Naive thymus-derived CD4-positive, alpha-beta T cell (primary cell): ENCODE measurements around the gene ZBTB20. TPM values are rescaled to one million over a fixed set of nuclear protein-coding genes. Genes with fewer than 3 reads are reported as not detected.
A peak's percentile ranks its signal among the peaks of the same experiment; 100 is the strongest.

Experiments
- ATAC-seq: fragments of 150-1000 bp; cut with Tn5 transposase; 2 replicates; pipeline ENCODE4 v1.10.0; 2021; ENCODE audit warnings: mild to moderate bottlenecking, moderate library complexity
- CTCF ChIA-PET: fragments of 350-600 bp; sonication (Branson Sonifier 250); formaldehyde crosslinking; loops from one replicate; lab custom pipeline; 2021; ENCODE audit warnings: antibody characterized with exemption; lab: Charles Lee
- POLR2A ChIA-PET: fragments of 350-600 bp; sonication (Branson Sonifier 250); formaldehyde crosslinking; loops from one replicate; lab custom pipeline; 2021; ENCODE audit warnings: antibody characterized with exemption, inconsistent platforms; lab: Charles Lee
- DNase-seq, 9 donors: peaks; one replicate each; pipeline versions ENCODE4 v3.0.0 to v3.0.0-alpha.2; 2020 to 2022; ENCODE audit warnings: mixed read lengths in 1 of 9
- H3K27ac ChIP-seq: one replicate; pipeline ENCODE4 v1.7.0; 2013; ENCODE audit warnings: mild to moderate bottlenecking, low read depth, low read length, moderate library complexity
- H3K27me3 ChIP-seq, 2 donors: one replicate each; pipeline ENCODE4 v1.7.0; 2013; ENCODE audit warnings: low read length in 2 of 2, mild to moderate bottlenecking in 2 of 2, moderate library complexity in 2 of 2; ENCODE audit not compliant: control insufficient read depth in 2 of 2, insufficient read depth in 2 of 2
- H3K36me3 ChIP-seq, 3 experiments: 1 replicate in 2 of 3; 2 replicates in 1 of 3; pipeline ENCODE4 v1.7.0; 2013; ENCODE audit warnings: low read length in 3 of 3, mild to moderate bottlenecking in 3 of 3, moderate library complexity in 1 of 3; ENCODE audit not compliant: insufficient read depth in 3 of 3, control insufficient read depth in 2 of 3
- H3K4me1 ChIP-seq, 2 donors: one replicate each; pipeline ENCODE4 v1.7.0; 2013; ENCODE audit warnings: low read length in 2 of 2, mild to moderate bottlenecking in 2 of 2, moderate library complexity in 1 of 2; ENCODE audit not compliant: control insufficient read depth in 2 of 2, insufficient read depth in 2 of 2
- H3K4me3 ChIP-seq: 2 replicates; pipeline ENCODE4 v1.7.0; 2013; ENCODE audit warnings: mild to moderate bottlenecking, low read length
- H3K9me3 ChIP-seq, 3 experiments: 1 replicate in 2 of 3; 2 replicates in 1 of 3; pipeline ENCODE4 v1.7.0; 2013; ENCODE audit warnings: low read length in 3 of 3; ENCODE audit not compliant: control insufficient read depth in 2 of 3
- H3K27ac Mint-ChIP-seq, 9 donors: one replicate each; pipeline ENCODE4 v1.8.0; 2020 to 2022; ENCODE audit warnings: mixed read lengths in 9 of 9, mild to moderate bottlenecking in 8 of 9, moderate library complexity in 5 of 9, inconsistent platforms in 2 of 9
- H3K27me3 Mint-ChIP-seq, 5 donors: one replicate each; pipeline ENCODE4 v1.8.0; 2021 to 2022; ENCODE audit warnings: mixed read lengths in 5 of 5, mild to moderate bottlenecking in 1 of 5
- H3K36me3 Mint-ChIP-seq, 5 donors: one replicate each; pipeline ENCODE4 v1.8.0; 2020 to 2022; ENCODE audit warnings: mixed read lengths in 5 of 5, mild to moderate bottlenecking in 3 of 5, inconsistent platforms in 1 of 5
- H3K4me1 Mint-ChIP-seq, 7 donors: one replicate each; pipeline ENCODE4 v1.8.0; 2020 to 2022; ENCODE audit warnings: mixed read lengths in 7 of 7, mild to moderate bottlenecking in 3 of 7, inconsistent platforms in 1 of 7
- H3K4me3 Mint-ChIP-seq, 10 donors: one replicate each; pipeline ENCODE4 v1.8.0; 2020 to 2022; ENCODE audit warnings: mild to moderate bottlenecking in 10 of 10, mixed read lengths in 10 of 10, moderate library complexity in 6 of 10, inconsistent platforms in 2 of 10
- H3K9me3 Mint-ChIP-seq, 11 donors: one replicate each; pipeline ENCODE4 v1.8.0; 2020 to 2022; ENCODE audit warnings: mixed read lengths in 11 of 11, mild to moderate bottlenecking in 4 of 11, inconsistent platforms in 1 of 11, moderate library complexity in 1 of 11
- intact Hi-C, 2 donors: fragments of 100-400 bp; cut with micrococcal nuclease; formaldehyde crosslinking; loops; one replicate each; pipeline ENCODE4 v1.15.1; 2023
- polyA plus RNA-seq, 2 donors: library from polyadenylated mRNA; unstranded; fragments of 300-500 nt; fragmentation: Illumina TruSeq; gene quantifications; one replicate each; pipeline ENCODE4 v1.2.3, GENCODE V29; 2021
- total RNA-seq, 6 experiments: library from RNA in 5 of 6; stranded (reverse) in 5 of 6; gene quantifications; 1 replicate in 5 of 6; 2 replicates in 1 of 6; pipeline ENCODE4 v1.2.3 and lab custom pipeline; 2021 to 2026

The ZBTB20 gene
- total and polyA plus RNA-seq, 7 experiments from 2014 or later: 14.9 to 69.5 (median 59.2) TPM

DNA sequence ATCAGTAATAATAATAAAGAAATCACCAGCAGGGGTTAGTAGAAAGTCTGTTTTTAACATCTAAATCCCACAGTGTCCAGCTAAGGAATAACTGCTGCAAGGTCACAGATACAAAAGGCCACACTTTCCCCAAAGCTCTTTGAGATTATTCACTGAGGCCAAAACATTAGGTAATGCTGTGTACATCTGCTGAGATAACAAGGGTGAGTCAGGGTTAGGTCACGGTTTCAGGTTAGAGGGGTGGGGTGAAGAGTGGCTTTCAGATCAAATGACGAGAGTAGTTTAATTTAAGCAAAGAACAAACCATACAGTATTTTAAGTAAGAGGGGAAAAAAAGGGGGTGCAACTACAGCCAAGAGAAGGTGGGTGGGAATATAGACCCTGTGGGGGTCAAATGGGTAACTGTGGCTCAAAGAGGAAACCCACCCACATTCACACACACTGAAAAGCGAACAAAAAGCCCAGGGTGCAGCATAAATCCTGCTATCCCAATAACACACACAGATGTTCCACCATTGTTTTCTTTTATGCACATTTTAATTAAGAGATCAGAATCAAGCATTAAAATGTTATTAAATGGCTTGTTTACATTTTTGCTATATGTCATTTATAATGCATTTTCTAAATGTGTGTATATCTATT lies 440.4 kb downstream of the ZBTB20 start:
- POLR2A ChIA-PET: no interaction called here
- no peak overlapping the region for H3K27ac ChIP-seq

DNA sequence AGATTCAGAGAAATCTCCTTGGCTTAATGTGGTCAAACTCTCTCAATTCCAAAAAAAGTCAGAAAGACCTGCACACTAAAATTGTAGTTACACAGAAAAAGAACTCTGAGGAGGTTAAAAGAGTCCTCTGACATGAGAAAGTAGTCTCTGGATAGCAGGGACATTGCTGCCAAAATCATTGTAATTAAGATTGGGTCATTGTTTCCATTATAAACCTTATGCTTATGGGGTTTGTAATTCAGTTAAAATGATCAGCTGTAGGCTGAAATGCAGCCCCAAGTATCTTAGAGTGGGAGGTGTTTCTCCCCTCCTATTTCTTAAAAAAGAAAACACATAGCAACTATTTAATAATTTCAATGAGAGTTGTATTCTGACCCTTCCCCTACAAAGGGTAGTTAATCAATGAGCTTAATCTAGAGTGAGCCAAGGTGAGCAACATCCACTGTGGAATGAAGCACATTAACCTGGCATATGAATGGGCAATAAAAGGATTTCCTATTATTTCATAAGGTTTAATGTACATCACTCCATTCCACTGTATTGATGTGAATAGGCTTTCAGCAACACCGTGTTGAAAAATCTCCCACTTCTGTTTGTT lies 446.4 kb downstream of the ZBTB20 start:
- H3K4me1 Mint-ChIP-seq: peaks cover 0 to 33% (median 13%) of the 10 kb centered on the region in 7 donors
- Histone ChIP-seq H3K36me3 (no peaks in the 10 kb centered on the region), H3K4me1 (no peaks in the 10 kb centered on the region), H3K9me3 (no peaks in the 10 kb centered on the region), H3K27me3 (no peaks in the 10 kb centered on the region), H3K27ac (no peak overlapping the region), H3K4me3 (no peak overlapping the region)
- ChIA-PET POLR2A (interaction anchor here (0.7 kb wide), 1 partner anchor 106 kb away, joined by 3 read pairs; no protein-coding TSS in a partner anchor), CTCF (no interaction called here)
- intact Hi-C loops: no loop called here
- no peak overlapping the region for H3K27ac Mint-ChIP-seq
- peaks cover 0 to 42% (median 15%) of the 10 kb centered on the region in 5 donors for H3K36me3 Mint-ChIP-seq
- no peaks in the 10 kb centered on the region for H3K9me3 Mint-ChIP-seq
- DNase-seq: no peak
- no peak for ATAC-seq
- no peak overlapping the region for H3K4me3 Mint-ChIP-seq
- H3K27me3 Mint-ChIP-seq: no peaks in the 10 kb centered on the region

More for the DNA sequence above, 440.4 kb downstream of the ZBTB20 start:
- peak; percentile 42 for ATAC-seq
- H3K4me1 ChIP-seq: no peaks in the 10 kb centered on the region
- intact Hi-C loops: no loop called here
- DNase-seq: peak in 1 of 9 donors; percentile 21
- H3K27ac Mint-ChIP-seq: peak overlapping the region in 1 of 9 donors; percentile 2
- no peaks in the 10 kb centered on the region for H3K27me3 Mint-ChIP-seq
- H3K4me1 Mint-ChIP-seq: peaks cover 6 to 23% (median 12%) of the 10 kb centered on the region in 7 donors
- H3K4me3 Mint-ChIP-seq: no peak overlapping the region
- H3K36me3 ChIP-seq: no peaks in the 10 kb centered on the region
- H3K9me3 Mint-ChIP-seq: no peaks in the 10 kb centered on the region
- no peak overlapping the region for H3K4me3 ChIP-seq
- CTCF ChIA-PET: no interaction called here
- H3K36me3 Mint-ChIP-seq: peaks cover 0 to 52% (median 12%) of the 10 kb centered on the region in 5 donors
- no peaks in the 10 kb centered on the region for H3K9me3 ChIP-seq
- H3K27me3 ChIP-seq: no peaks in the 10 kb centered on the region

DNA sequence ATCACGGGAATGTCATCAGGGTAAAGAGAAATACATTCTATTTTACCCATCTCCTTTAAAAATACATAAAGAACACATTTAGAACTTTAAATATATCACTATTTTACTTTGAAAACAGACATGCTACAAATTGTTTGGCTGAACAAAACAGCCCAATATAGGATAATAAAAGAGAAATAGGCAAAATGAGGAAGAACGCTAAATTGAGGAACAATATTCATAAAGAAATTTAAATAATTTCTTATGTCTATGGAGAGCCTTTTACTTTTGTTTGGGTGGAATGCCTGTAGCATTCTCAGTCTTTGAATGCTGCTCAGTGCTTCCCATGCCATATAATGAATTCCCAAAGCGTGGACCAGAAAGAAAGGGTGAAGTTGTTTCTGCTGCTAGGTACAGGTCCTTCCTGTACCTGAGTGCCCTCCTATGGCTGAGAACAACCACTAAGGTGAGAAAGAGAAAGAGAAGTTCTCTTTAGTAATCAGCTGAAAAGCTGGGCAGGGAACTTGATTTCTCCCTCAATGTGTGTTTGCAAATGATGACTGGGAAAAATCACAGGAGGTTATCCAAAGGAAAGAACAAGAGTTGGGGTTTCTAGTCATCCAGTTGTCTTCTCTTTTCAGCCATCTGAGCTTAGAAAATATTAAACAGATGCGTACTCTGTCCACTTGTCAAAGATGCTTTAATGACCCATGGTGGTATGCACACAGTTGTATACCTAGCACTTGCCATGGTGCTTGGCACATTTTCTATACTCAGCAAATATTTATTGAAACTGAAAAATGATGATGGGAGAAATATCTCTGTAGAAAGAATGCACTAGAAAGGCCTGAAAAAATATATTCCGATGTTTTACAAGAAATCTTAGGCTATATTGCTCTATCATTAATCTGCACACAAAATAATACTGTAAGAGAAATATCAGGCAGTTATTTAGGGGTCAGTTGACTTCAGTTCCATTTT lies 448.7 kb downstream of the ZBTB20 start:
- H3K4me3 ChIP-seq: no peak overlapping the region
- ChIA-PET POLR2A (no interaction called here), CTCF (no interaction called here)
- no peak overlapping the region for H3K27ac ChIP-seq
- no peaks in the 10 kb centered on the region for H3K36me3 ChIP-seq
- no peaks in the 10 kb centered on the region for H3K9me3 ChIP-seq
- H3K27me3 ChIP-seq: no peaks in the 10 kb centered on the region
- intact Hi-C loops: no loop called here
- Mint-ChIP-seq H3K27ac (no peak overlapping the region), H3K4me3 (no peak overlapping the region), H3K9me3 (no peaks in the 10 kb centered on the region), H3K36me3 (peaks cover 0 to 42% (median 17%) of the 10 kb centered on the region in 5 donors), H3K27me3 (no peaks in the 10 kb centered on the region), H3K4me1 (peaks cover 0 to 39% (median 12%) of the 10 kb centered on the region in 7 donors)
- DNase-seq (no peak), ATAC-seq (no peak)
- no peaks in the 10 kb centered on the region for H3K4me1 ChIP-seq

DNA sequence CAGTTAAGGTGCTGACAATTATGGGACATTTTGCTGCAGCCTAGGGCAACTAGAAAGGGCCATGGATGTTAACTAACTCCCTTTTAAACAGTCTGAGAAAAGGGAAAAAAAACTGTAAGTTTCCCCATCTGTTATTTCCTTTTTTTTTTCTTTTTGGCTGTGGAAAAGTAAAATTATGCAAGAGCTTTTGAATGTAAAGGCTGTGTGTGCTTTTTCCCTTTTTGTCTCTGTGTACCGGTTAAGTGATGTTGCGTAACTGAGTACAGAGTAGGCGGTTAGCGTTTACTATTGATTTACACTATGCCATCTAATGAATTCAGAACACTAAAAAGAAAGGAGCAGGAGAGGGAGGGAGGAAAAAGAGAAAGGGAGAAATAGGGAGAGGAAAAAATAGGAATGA lies 449.7 kb downstream of the ZBTB20 start:
- Histone ChIP-seq H3K27ac (no peak overlapping the region), H3K36me3 (no peaks in the 10 kb centered on the region), H3K27me3 (no peaks in the 10 kb centered on the region), H3K9me3 (no peaks in the 10 kb centered on the region), H3K4me1 (no peaks in the 10 kb centered on the region), H3K4me3 (no peak overlapping the region)
- no peaks in the 10 kb centered on the region for H3K27me3 Mint-ChIP-seq
- ATAC-seq: no peak
- ChIA-PET CTCF (no interaction called here), POLR2A (no interaction called here)
- intact Hi-C loops: no loop called here
- peaks cover 0 to 45% (median 14%) of the 10 kb centered on the region in 5 donors for H3K36me3 Mint-ChIP-seq
- peaks cover 2 to 50% (median 16%) of the 10 kb centered on the region in 7 donors for H3K4me1 Mint-ChIP-seq
- H3K9me3 Mint-ChIP-seq: no peaks in the 10 kb centered on the region
- DNase-seq: no peak
- H3K4me3 Mint-ChIP-seq: no peak overlapping the region
- H3K27ac Mint-ChIP-seq: no peak overlapping the region

DNA sequence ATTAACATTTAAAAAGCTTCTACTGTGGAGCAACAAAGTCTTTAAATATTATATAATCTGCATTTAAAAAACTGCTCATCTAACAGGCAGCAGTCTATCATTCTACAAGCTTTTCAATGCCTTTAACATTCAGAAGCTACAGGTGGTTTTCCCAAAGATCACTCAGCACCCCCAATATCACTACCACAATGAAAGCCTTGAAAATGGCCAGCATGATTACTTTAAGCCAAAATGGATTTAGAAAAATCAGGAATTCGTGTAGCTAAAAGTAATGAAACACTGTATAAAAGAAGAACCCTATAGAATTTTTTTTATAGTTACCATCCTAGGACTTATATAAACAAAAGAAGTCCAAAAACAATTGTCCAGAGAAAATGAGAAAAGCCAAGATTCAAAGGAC lies 452.8 kb downstream of the ZBTB20 start:
- peaks cover 9 to 66% (median 30%) of the 10 kb centered on the region in 7 donors for H3K4me1 Mint-ChIP-seq
- intact Hi-C loops: no loop called here
- H3K9me3 Mint-ChIP-seq: no peaks in the 10 kb centered on the region
- no peak overlapping the region for H3K27ac Mint-ChIP-seq
- H3K4me3 ChIP-seq: no peak overlapping the region
- no peak overlapping the region for H3K4me3 Mint-ChIP-seq
- H3K27me3 ChIP-seq: no peaks in the 10 kb centered on the region
- peaks cover 0 to 55% (median 23%) of the 10 kb centered on the region in 5 donors for H3K36me3 Mint-ChIP-seq
- no peaks in the 10 kb centered on the region for H3K4me1 ChIP-seq
- H3K27me3 Mint-ChIP-seq: no peaks in the 10 kb centered on the region
- H3K9me3 ChIP-seq: no peaks in the 10 kb centered on the region
- ATAC-seq (no peak), DNase-seq (no peak)
- no peaks in the 10 kb centered on the region for H3K36me3 ChIP-seq
- no peak overlapping the region for H3K27ac ChIP-seq
- CTCF ChIA-PET: no interaction called here
- POLR2A ChIA-PET: no interaction called here

DNA sequence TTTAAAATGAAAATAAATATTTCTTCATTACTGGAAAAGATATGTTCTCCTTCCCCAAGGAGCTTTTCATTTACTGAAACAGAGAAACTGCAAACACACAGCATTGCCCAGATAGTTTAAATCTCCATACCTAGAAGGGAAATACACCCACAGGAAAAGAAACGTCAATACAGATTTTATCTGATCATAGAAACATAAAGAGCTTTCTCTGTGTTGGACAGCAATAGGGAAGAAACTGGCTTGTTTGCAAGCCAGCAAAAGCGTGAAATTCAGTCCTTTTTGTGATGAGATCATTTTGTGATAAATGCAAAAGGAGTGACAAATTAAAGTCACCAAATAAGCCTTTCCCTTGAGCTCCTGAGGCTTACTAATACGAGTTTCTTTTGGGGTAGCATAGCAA lies 455.2 kb downstream of the ZBTB20 start:
- Mint-ChIP-seq H3K27me3 (no peaks in the 10 kb centered on the region), H3K4me3 (peak overlapping the region in 1 of 10 donors; percentile 4), H3K27ac (no peak overlapping the region), H3K36me3 (peaks cover under 1 to 57% (median 20%) of the 10 kb centered on the region in 5 donors), H3K9me3 (no peaks in the 10 kb centered on the region), H3K4me1 (peaks cover 9 to 57% (median 48%) of the 10 kb centered on the region in 7 donors)
- H3K4me1 ChIP-seq: no peaks in the 10 kb centered on the region
- ATAC-seq (no peak), DNase-seq (no peak)
- no peak overlapping the region for H3K27ac ChIP-seq
- H3K27me3 ChIP-seq: no peaks in the 10 kb centered on the region
- ChIA-PET CTCF (no interaction called here), POLR2A (no interaction called here)
- H3K4me3 ChIP-seq: no peak overlapping the region
- no peaks in the 10 kb centered on the region for H3K36me3 ChIP-seq
- intact Hi-C loops: no loop called here
- no peaks in the 10 kb centered on the region for H3K9me3 ChIP-seq
